Keratinocyte (primary cell): ENCODE data around the gene KIFC3. TPM values are rescaled to one million over a fixed set of nuclear protein-coding genes. Genes with fewer than 3 reads are reported as not detected.
"Not testable (repeated sequence)": the region's sequence is repeated elsewhere in the genome, so short reads cannot be mapped to it uniquely, and the experiment has no call there.

Experiments used
- DNase-seq: peaks from one replicate; pipeline ENCODE4 v3.0.0-alpha.2; 2011; ENCODE audit warnings: low read depth, missing footprints, low spot score
- FAIRE-seq: peaks from 2 replicates; lab custom pipeline; 2011; peaks lifted over from hg19 to GRCh38; lab: Jason Lieb, UNC
- H2AFZ ChIP-seq: 2 replicates; pipeline ENCODE4 v1.6.0; 2012; ENCODE audit warnings: low read length, control low read depth, inconsistent platforms; ENCODE audit not compliant: control insufficient read depth
- H3K27ac ChIP-seq: 2 replicates; pipeline ENCODE4 v1.5.1; 2011; ENCODE audit warnings: low read length; ENCODE audit not compliant: control insufficient read depth, insufficient read depth
- H3K27me3 ChIP-seq: 3 replicates; pipeline ENCODE4 v1.6.0; 2011; ENCODE audit warnings: low read length; ENCODE audit not compliant: control insufficient read depth, insufficient read depth; ENCODE audit errors: extremely low read depth
- H3K36me3 ChIP-seq, 2 experiments: 2 replicates in 1 of 2; 3 replicates in 1 of 2; pipeline ENCODE4 v1.5.1; 2011; ENCODE audit warnings: low read length in 2 of 2, mild to moderate bottlenecking in 1 of 2; ENCODE audit not compliant: control insufficient read depth in 2 of 2, insufficient read depth in 2 of 2; ENCODE audit errors: extremely low read depth in 1 of 2
- H3K4me1 ChIP-seq: 3 replicates; pipeline ENCODE4 v1.5.1; 2011; ENCODE audit warnings: low read length; ENCODE audit not compliant: control insufficient read depth, insufficient read depth; ENCODE audit errors: extremely low read depth
- H3K4me2 ChIP-seq: 3 replicates; pipeline ENCODE4 v1.6.0; 2011; ENCODE audit warnings: low read depth, low read length; ENCODE audit not compliant: control insufficient read depth, insufficient read depth; ENCODE audit errors: extremely low read depth
- H3K4me3 ChIP-seq, 3 experiments: fragments of 200-600 bp in 1 of 3; sonication (generic) in 1 of 3; 2 replicates in 2 of 3; 3 replicates in 1 of 3; pipeline ENCODE4 v1.5.1; 2011 to 2016; ENCODE audit warnings: low read length in 3 of 3, mild to moderate bottlenecking in 3 of 3, control low read depth in 2 of 3, inconsistent platforms in 1 of 3, low read depth in 1 of 3, mixed read lengths in 1 of 3, mixed run types in 1 of 3, moderate library complexity in 1 of 3; ENCODE audit not compliant: control insufficient read depth in 2 of 3, insufficient read depth in 2 of 3; ENCODE audit errors: extremely low read depth in 1 of 3
- H3K79me2 ChIP-seq: 2 replicates; pipeline ENCODE4 v1.6.0; 2012; ENCODE audit warnings: low read length; ENCODE audit not compliant: control insufficient read depth, insufficient read depth
- H3K9ac ChIP-seq: 3 replicates; pipeline ENCODE4 v1.6.0; 2011; ENCODE audit warnings: low read length; ENCODE audit not compliant: control insufficient read depth, insufficient read depth; ENCODE audit errors: extremely low read depth
- H3K9me1 ChIP-seq: 3 replicates; pipeline ENCODE4 v1.6.0; 2011; ENCODE audit warnings: low read length; ENCODE audit not compliant: control insufficient read depth, insufficient read depth; ENCODE audit errors: extremely low read depth
- H3K9me3 ChIP-seq: 2 replicates; pipeline ENCODE4 v1.5.1; 2012; ENCODE audit warnings: low read depth, low read length; ENCODE audit not compliant: control insufficient read depth
- H4K20me1 ChIP-seq: 3 replicates; pipeline ENCODE4 v1.6.0; 2011; ENCODE audit warnings: low read length; ENCODE audit not compliant: control insufficient read depth, insufficient read depth; ENCODE audit errors: extremely low read depth
- CTCF ChIP-seq, 3 experiments: IDR thresholded peaks in 1 of 3; conservative IDR thresholded peaks in 1 of 3; optimal IDR thresholded peaks in 1 of 3; 2 replicates in 2 of 3; 3 replicates in 1 of 3; pipeline versions ENCODE3 to v1.5.1; 2011; ENCODE audit warnings: low read length in 3 of 3, mild to moderate bottlenecking in 3 of 3, moderate library complexity in 2 of 3, control low read depth in 1 of 3, inconsistent platforms in 1 of 3; ENCODE audit not compliant: insufficient read depth in 2 of 3; ENCODE audit errors: extremely low read depth in 1 of 3
- EZH2 ChIP-seq: IDR thresholded peaks from one replicate; pipeline ENCODE4 v1.6.1; 2012; ENCODE audit warnings: inconsistent platforms, mild to moderate bottlenecking, low read length, moderate library complexity
- dilution Hi-C: fragments of 300-500 bp; cut with MboI; formaldehyde crosslinking; loops from one replicate; pipeline ENCODE4 v1.7.0; 2020; ENCODE audit warnings: low sequenced_read_pairs; ENCODE audit not compliant: extremely low pct_ligation_motif_present
- polyA plus RNA-seq, 5 experiments: library from polyadenylated mRNA; depleted of rRNA in 3 of 5; stranded (reverse) in 3 of 5; stranded (forward) in 1 of 5; unstranded in 1 of 5; fragments of >200 nt; gene quantifications; 1 replicate in 1 of 5; 2 replicates in 3 of 5; 3 replicates in 1 of 5; pipeline versions ENCODE4 v1.2.1 to v1.2.3, GENCODE V29; 2011 to 2012; ENCODE audit warnings: missing spikeins in 2 of 5, low read depth in 1 of 5, low replicate concordance in 1 of 5

The KIFC3 gene
- polyA plus RNA-seq, 1 donor (not counting 4 experiments of a cell fraction or from before 2014, with no cell fraction given) = 22.7 TPM

DNA sequence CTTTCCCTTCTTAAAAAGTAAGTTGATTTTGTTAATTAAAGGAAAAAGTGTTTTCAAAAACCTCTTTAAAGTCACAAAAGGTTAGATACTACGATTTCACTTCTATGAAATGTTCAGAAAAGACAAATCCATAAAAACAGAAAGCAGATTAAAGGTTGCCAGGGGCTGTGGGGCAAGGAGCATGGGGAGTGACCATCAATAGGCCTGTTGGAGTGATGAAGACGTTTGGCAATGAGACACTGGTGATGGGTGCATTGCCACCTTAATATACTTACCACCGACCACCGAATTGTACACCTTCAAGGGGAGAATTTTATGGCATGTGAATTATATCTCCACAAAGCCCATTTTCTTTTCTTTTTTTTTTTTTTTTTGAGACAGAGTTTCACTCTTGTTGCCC lies 19.2 kb downstream of the KIFC3 start:
- no peak overlapping the region for H2AFZ ChIP-seq
- H3K9me3 ChIP-seq = no peaks in the 10 kb centered on the region
- no peaks in the 10 kb centered on the region for H3K9me1 ChIP-seq
- dilution Hi-C loops = no loop called here
- H3K4me3 ChIP-seq = no peak overlapping the region
- DNase-seq (no peak), FAIRE-seq (no peak)
- H3K36me3 ChIP-seq = peaks cover 21 to 40% of the 10 kb centered on the region in 2 experiments
- H3K4me2 ChIP-seq = no peak overlapping the region
- TF ChIP-seq EZH2 = no peak
- TF ChIP-seq CTCF (optimal IDR thresholded peaks at IDR 0.05 in 1 of 3, IDR thresholded peaks at IDR 0.05 in 1 of 3, conservative IDR thresholded peaks at IDR 0.05 in 1 of 3; ENCODE audit: extremely low read depth in 1 of 3, insufficient read depth in 2 of 3, low read length in 3 of 3) = no peak
- H3K79me2 ChIP-seq = peaks cover 10% of the 10 kb centered on the region
- no peaks in the 10 kb centered on the region for H3K4me1 ChIP-seq
- H4K20me1 ChIP-seq = no peaks in the 10 kb centered on the region
- no peak overlapping the region for H3K9ac ChIP-seq
- H3K27ac ChIP-seq = no peak overlapping the region
- no peaks in the 10 kb centered on the region for H3K27me3 ChIP-seq

GRCh38 chr16:57782607-57783055 lies 19.7 kb downstream of the KIFC3 start:
- H3K9ac ChIP-seq, H3K27me3 ChIP-seq, FAIRE-seq, H3K4me2 ChIP-seq, H3K9me1 ChIP-seq, H2AFZ ChIP-seq, dilution Hi-C loops, H3K9me3 ChIP-seq, DNase-seq, H3K27ac ChIP-seq, H3K4me3 ChIP-seq, H4K20me1 ChIP-seq, H3K4me1 ChIP-seq: not testable (repeated sequence)
- Histone ChIP-seq H3K79me2 (peaks cover 10% of the 10 kb centered on the region), H3K36me3 (peaks cover 18 to 35% of the 10 kb centered on the region in 2 experiments)
